Sigmoid colon (tissue), 3 donors: ENCODE results near the gene UBASH3A.

ENCODE experiments used
- POLR2A ChIP-seq, 2 donors: fragments of 450-650 bp; IDR thresholded peaks; one replicate each; pipeline ENCODE4 v1.6.1; 2016; ENCODE audit warnings: antibody characterized with exemption in 2 of 2, mild to moderate bottlenecking in 2 of 2, moderate library complexity in 2 of 2
- TF ChIP-seq, protein P1 (sequence below), 4 experiments: fragments of 450-650 bp in 3 of 4; fragments of 200-600 bp in 1 of 4; IDR thresholded peaks; one replicate each; pipeline ENCODE4 v1.5.1; 2016 to 2019; ENCODE audit warnings: antibody characterized with exemption in 4 of 4, mild to moderate bottlenecking in 3 of 4, moderate library complexity in 2 of 4

- no peak for TF ChIP-seq POLR2A (IDR thresholded peaks at IDR 0.05)
- TF ChIP-seq, protein P1, sequence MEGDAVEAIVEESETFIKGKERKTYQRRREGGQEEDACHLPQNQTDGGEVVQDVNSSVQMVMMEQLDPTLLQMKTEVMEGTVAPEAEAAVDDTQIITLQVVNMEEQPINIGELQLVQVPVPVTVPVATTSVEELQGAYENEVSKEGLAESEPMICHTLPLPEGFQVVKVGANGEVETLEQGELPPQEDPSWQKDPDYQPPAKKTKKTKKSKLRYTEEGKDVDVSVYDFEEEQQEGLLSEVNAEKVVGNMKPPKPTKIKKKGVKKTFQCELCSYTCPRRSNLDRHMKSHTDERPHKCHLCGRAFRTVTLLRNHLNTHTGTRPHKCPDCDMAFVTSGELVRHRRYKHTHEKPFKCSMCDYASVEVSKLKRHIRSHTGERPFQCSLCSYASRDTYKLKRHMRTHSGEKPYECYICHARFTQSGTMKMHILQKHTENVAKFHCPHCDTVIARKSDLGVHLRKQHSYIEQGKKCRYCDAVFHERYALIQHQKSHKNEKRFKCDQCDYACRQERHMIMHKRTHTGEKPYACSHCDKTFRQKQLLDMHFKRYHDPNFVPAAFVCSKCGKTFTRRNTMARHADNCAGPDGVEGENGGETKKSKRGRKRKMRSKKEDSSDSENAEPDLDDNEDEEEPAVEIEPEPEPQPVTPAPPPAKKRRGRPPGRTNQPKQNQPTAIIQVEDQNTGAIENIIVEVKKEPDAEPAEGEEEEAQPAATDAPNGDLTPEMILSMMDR (IDR thresholded peaks at IDR 0.05): no peak
Observed at GRCh38 chr21:42367367-42368165, 36.1 kb upstream of the UBASH3A start.
